Fibroblast of skin of left quadriceps (primary cell): Measurements from ENCODE around the gene HM13.
"Not testable (repeated sequence)": the region's sequence is repeated elsewhere in the genome, so short reads cannot be mapped to it uniquely, and the experiment has no call there.

Experiments
- DNase-seq, 2 experiments: peaks; one replicate each; pipeline ENCODE4 v3.0.0-alpha.2; 2013; ENCODE audit warnings: low read depth in 2 of 2

HM13 gene

DNA sequence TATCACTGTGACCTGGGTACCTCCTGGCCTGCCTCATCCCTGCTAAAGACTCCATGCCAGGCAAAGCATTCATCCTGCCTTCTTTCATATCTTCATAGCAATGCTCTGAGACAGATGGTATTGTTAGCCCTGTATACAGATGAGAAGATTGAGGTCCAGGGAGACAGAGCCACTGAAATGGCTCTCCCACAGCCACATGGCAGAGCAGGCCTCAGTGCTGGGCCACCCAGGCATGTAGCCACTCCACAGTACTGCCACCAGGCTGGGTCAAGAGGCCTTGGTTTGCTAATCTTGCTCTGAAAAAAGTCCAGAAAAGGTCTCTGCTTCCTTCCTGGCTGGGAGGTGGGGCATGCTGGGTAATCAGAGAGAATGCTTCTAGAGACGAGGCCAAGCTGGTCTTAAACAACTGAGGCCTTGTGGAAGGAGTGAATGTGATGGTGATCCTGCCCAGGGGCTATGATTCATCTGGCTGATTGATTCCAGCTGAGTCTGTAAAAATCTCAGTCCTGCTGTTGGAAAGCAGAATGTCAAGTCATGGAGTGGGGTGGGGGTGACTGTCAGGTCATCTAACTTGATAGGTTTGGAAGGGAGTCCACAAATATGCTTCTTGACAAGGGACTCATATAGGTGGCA is 29.8 kb downstream of the HM13 start:
- DNase-seq: peak; percentile 92 to 94

DNA sequence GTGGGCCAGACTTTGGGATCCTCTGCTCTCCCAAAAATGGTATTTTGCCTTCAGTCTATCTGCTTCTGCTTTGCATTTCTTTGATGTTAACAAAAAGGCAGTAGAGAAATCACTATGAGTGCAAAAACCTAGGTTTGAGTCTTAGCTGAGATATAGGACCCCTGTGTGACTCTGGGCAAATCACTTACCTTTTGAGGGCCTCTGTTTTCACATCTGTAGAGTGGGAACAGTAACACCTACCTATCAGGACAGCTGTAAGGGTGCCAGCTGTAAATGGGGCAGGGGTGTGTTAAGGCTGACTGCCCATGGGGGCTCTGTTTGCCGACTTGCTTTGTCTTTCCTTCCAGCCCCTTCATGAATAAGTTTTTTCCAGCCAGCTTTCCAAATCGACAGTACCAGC is 30.4 kb downstream of the HM13 start:
- DNase-seq: no peak

DNA sequence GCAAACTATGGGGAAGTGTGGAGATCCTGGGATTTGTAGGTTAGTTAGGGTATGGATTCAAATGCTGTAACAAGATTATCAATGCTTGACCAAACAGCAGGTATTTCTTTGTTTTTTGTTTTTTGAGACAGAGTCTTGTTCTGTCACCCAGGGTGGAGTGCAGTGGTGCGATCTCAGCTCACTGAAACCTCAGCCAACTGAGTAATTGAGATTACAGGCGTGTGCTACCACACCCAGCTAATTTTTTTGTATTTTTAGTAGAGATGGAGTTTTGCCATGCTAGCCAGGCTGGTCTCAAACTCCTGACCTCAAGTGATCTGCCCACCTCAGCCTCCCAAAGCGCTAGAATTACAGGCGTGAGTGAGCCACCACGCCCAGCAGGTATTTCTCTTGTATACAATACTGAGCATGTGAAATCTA is 31.4 kb downstream of the HM13 start:
- DNase-seq: not testable (repeated sequence)

DNA sequence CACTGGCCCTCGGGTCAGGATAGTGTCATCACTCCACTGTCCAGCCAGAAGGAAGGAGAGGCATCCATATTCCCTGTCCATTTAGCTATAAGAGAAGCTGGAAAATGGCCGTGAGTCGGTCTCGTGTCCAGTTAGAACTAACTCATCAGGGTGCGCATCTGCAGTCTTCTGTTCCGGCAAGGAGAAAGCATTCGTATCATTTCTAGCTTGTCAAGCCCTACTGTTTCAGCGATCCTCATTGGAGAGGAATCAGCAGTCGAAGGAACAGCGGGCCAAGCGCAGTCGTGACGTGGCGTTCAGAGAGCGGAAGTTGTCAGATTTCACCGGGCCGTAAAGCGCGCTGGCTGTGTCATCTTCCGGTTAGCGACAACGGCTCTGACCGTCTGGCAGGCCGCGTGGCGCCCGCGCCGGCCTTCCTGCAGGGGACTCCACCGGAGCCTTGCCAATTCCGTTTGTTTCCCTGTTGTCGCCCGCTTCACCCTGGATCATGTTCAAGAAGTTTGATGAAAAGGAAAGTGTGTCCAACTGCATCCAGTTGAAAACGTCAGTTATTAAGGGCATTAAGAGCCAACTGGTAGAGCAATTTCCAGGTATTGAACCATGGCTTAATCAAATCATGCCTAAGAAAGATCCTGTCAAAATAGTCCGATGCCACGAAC is 32.9 kb downstream of the HM13 start:
- peak; percentile 75 to 81 for DNase-seq

DNA sequence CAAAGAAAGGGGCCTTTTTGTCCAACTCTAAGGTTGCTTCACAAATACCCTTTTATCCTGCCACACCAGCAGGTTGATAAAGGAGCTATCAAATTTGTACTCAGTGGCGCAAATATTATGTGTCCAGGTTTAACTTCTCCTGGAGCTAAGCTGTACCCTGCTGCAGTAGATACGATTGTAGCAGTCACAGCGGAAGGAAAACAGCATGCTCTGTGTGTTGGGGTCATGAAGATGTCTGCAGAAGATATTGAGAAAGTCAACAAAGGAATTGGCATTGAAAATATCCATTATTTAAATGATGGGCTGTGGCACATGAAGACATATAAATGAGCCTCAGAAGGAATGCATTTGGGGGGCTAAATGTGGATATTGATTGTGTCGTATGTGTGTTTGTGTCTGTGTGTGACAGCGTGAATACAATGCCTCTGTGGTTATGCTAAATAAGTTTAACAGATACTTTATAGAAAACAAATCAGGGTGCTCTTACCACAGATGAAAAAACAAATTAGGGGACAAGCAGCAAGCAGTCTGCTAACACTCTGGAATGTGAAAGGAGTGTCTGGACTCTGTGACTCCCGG is 33.6 kb downstream of the HM13 start:
- DNase-seq: no peak

DNA sequence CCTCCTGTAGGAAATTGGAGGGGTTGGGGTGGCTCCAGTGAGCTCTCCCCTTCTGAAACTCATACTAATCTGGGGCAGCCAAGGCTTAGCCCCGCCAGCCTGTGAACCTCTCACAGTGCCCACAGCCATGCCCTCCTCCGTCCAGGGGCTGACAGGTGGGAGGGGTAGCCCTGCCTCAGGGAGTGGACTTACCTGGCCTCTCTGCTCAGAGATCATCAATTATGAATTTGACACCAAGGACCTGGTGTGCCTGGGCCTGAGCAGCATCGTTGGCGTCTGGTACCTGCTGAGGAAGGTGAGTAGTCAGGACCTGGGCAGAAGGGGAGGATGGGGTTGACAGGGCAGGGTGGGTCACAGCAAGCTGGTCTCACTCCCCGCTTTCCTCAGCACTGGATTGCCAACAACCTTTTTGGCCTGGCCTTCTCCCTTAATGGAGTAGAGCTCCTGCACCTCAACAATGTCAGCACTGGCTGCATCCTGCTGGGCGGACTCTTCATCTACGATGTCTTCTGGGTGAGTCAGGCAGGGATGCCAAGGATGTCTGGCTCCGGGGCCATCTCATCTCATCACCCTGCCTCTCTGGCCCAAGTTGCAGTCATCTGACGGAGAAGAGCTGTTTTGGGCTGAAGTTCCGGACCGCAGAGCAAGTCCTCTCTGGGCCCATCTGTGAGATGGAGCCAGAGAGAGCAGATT is 34.7 kb downstream of the HM13 start:
- no peak for DNase-seq

DNA sequence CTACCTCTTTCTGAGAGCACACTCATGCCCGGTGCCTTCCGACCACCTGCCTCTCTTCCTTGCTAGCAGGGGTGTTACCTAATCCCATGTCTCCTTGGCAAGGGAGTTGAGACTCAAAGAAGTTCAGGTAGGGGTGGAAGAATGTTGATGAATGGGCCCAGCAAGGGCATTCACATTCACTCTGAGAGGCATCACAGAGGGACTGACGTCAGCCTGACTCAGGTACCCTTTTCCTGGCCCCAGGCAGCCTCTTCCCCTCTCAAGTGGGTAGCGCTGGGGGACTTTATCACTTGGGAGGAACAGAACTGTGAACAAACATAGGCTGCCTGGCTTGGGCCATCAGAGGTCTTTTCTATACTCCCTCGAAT is 35.3 kb downstream of the HM13 start:
- no peak for DNase-seq

DNA sequence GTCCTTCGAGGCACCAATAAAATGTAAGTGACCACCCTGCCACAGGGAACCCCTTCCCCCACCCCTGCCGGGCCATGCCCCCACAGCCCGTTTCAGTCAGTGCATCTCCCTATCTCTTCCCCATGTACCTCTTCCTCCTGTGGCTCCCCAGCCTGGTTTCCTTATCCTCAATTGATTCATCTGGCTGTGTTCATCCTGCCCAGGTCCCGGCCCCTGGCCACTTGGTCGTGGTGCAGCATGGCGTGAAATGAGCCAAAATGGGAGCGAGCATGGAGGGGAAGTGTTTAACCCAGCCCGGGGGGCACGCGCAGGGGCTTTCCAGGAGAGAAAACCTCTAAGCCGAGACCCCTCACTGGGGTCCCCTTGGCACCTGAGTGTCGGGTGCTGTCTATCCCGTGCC is 35.9 kb downstream of the HM13 start:
- DNase-seq: no peak

DNA sequence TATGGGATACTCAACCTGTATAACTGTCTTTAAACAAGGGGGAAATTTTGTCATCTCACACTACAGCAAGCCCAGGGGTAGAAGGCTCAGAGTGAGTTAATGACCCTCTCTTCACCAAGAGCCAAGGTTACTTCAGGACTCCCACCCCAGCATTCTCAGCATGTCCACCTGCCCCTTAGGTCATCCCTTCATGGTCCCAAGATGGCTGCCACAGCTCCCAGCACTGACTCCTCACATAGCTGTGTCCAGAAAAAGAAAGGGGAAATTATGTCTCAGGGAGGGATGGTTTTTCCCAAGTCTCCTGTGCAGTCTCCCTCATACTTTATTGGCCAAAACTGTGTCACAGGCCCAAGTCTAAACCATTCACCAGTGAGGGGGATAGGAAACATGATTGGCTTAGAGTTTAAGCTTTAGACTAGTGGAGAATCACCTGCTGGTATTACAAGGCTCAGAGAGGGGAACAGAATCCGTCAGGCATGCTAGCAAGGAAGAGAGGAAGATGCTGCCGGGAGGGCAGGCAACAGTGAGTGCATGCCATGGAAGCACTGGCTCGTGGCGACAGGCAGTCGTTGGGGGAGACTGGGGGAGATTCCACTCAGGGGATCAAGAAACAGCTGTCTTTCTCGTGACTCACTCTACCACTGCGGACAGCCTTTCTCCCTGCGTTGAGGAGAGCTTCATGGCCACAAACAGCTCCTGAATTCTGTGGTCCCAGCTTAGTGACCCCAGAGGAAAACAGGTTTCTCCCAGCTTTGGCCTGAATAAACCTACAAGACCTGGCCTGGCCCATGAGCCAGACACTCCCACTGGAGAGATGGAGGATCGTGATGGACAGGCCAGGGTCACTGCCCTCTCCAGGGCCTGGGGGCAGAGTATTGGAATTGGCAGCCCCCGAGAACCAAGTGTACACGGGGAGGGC is 37.2 kb downstream of the HM13 start:
- DNase-seq: no peak

DNA sequence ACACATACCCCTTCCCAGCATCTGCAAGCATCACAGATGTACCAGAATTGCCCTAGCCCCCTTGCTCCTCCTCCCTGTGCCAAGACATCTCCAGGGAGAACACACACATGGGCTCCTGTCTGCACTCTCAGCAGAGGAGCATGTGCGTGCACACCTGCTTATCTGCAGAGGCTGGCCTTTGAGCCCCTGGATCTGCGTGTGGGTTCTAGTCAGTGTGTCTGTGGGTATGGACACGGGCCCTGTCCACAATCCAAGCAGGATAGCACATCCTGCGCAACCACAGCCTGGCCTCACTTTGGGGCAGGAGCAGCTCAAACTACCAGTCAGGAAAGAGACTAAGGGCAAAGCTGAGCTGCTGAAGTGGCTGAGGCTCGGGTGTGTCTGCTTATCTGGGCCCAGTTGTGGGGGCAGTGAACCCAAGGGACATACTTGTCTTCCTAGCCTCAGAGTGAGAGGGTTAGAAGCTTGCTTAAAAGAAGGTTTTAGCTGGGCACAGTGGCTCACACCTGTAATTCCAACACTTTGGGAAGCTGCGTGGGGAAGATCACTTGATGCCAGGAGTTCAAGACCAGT is 41.0 kb downstream of the HM13 start:
- DNase-seq: no peak

DNA sequence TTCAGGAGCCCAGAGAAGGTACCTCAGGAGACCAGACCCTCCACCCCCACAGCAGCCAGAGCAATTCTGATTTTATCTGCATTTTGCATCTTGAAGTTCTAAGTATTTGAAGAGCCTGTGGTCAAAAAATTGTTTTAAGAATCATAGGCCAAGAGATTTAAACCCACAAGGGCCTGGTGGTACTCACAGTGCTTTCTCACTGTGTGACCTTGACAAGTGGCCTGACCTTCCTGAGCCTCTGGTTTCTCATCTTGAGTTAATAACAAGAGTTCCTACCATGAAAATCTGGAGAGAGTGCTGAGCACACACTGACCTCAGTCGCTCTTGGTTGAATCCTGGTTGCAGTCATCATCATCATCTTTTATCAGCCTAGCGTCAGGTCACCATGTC is 45.5 kb downstream of the HM13 start:
- DNase-seq: no peak

DNA sequence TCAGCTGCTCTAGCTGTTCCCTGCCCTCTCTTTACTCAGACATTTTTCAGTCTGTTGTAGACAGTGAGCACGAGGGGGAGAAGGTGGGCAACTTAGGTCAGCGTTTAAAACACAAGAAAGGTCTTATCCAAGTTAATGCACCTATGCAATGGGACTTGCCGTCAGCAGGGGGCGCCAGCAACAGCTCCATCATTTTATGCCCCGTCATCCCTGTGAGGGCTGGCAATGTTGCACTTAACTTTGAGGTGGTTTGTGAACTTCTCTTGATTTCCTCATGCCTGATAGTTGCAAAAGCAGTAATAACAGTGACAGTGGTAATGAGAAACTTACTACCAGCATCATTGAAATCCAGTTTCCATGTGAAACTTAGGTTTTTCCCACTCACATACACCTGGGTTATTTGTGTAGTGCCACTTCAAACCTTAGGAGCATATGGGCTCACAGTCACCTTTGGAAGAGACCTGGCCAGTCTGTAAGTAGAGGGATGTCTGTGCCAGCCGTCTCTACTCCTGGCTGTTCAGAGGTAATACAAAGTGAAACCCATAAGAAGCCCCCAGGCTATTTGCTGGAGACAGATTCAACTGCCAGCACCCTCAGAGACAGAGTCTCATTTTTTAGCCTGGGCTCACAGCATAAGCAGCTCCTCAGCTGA is 46.0 kb downstream of the HM13 start:
- DNase-seq: peak; percentile 52 to 54

DNA sequence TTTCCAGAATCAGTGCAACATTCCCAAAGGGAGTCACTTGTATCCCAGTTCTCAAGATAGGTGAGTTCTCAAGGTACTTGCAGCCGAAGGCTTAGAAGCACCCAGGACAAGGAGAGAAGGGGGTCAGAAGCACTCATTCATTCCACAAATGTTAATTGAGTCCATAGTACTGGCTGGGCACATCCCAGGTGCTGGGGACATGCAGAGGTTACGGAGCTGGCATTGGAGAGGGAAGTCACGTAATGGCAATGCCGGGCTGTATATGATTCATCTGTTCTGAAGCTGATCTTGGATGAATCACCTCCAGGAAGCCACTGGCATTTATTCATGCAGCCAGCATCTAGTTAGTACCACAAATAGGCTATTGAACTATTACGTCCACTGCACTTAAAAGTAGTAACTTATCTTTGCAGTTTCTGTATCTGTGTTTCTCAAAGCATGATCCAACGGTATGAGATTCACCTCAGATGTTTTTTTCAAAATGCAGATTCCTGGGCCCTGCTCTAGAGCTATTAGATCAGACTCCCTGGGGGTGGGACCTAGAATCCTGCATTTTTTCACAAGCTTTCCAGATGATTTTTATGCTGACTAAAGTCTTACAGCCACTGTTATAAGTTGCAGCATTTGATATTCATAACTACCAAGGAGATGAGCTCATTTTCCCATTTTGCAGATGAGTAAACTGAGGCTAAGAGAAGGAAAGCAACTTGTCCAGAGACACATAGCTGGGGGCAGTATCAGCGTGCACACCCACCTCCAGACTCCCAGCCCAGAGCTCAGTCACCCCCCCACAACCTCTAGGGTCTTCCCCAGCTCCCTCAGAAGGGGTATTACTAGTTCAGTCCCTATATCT is 46.7 kb downstream of the HM13 start:
- DNase-seq: peak; percentile 79 to 82

DNA sequence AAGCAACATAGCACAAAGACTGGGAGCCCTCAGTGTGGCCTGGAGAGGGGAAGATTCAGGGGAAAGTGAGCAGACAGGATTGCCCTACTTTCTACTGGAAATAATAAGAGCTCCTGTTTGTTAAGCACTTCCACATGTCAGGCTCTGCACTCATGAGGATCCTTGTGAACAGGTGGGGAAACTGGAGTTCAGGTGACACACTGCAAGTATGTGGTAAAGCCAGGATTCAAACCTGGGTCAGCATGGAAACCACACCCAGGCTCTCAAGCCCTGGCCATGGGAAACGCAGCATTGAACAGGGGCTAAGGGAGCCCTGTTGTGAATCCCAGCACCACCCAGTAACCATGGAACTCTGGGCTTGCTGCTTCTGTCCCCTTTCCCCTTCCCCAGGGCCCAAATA is 48.0 kb downstream of the HM13 start:
- no peak for DNase-seq

DNA sequence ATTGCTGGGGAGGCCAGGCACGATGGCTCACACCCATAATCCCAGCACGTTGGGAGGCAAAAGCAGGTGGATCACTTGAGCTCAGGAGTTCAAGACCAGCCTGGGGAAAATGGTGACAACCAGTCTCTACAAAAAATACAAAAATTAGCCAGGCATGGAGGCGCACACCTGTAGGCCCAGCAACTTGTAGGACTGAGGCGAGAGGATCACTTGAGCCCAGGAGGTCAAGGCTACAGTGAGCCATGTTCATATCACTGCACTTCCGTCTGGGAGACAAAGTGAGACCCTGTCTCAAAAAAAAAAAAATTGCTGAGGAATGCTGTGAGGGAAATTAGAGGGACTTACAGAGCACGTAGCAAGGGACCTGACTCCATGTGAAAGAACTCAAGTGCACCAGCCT is 50.0 kb downstream of the HM13 start:
- no peak for DNase-seq

DNA sequence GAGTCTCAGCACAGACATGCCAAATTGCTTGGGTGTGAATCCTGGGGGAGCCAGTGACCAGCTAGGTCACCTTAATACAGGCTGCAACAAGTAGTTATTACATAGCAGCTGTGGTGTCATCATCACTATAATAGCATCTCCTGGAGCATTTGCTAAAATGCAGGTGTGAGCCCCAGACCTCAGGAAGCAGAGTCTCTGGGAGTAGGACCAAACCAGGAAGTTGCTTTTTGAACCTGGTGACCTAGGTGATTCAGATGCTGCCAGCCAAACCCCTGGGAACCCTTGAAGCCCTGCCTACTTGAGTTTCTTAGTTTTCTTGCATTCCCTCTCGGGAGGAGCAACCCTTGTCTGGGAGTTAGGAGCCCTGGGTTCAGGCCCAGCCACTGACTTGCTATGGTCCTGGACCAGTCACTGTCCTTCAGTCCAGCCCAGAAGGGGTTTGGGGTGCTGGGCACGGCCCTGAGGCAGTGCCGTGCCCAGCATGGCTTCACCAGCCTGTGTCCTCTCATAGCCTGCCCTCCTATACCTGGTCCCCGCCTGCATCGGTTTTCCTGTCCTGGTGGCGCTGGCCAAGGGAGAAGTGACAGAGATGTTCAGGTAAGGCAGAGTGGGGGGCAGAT is 51.6 kb downstream of the HM13 start:
- DNase-seq: no peak

DNA sequence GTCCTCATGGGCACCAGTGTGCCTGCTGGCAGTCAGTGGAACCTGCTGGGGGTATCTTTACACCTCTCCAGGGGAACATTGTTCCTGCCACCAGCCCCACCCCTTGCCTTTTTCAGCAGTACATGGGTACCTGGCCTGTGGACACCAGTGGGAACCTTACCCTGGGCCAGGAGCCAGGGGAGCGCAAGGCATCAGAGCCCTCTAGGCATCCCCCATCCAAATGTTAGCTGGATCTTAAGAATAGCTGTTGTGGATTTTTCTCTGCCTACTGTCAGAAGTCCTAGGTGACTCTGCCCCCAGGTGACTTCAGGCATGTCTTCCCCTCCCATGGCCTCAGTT is 52.0 kb downstream of the HM13 start:
- DNase-seq: no peak

DNA sequence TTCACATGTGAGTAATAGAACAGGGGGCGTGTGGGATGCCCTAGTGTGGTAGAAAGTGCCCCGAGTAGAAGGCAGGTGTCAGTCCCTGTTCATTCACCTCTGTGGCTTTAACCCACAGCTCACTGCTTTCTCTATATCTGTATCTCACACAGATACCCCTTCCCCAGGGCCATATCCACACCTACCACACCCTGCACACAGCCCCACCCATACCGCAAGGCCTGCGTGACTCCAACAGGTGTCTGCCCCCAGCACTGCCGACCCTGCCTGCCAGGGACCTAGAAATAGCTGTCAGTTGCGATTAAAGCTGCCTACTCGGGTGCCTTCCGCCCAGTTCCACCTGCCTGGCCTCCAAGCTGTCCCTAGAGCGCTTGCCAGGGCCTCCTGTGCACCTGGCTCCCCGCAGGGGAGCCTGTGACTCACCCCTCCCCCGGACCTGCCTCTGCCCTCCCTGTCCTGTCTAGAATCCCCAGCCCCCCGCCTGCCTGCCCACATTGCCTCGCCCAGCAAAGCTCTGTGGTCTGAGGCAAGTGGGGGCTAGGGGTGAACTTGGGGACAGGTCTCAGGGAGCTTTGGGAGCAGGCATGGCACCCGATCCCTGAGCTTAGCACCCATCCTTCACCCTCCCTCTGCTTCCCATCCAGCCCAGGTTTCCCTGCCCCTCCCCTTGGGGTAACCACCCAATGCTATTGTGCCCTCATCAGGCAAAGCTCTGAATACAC is 52.6 kb downstream of the HM13 start:
- no peak for DNase-seq

DNA sequence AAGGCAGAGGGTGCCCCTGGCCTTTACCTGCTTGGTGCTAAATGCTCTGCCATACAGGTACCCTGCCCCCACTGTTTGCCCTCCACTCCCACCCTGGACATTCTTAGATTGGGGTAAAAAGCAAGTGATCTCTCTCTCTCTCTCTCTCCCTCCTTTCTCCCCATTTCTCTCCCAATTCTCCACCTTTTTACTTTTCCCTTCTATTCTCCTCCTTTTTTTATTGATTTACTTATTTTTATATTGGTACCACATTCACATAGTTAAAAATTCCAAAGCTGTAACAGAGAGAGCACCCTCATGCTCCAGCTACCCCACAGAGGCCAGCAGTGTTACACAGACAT is 53.1 kb downstream of the HM13 start:
- no peak for DNase-seq
